ENCODE measurements around the gene CFC1. TPM values are rescaled to one million over a fixed set of nuclear protein-coding genes. Genes with fewer than 3 reads are reported as not detected.
"Not testable (repeated sequence)": the region's sequence is repeated elsewhere in the genome, so short reads cannot be mapped to it uniquely, and the experiment has no call there.

Gene CFC1
- total RNA-seq, 1 experiment from 2014 or later = not detected

DNA sequence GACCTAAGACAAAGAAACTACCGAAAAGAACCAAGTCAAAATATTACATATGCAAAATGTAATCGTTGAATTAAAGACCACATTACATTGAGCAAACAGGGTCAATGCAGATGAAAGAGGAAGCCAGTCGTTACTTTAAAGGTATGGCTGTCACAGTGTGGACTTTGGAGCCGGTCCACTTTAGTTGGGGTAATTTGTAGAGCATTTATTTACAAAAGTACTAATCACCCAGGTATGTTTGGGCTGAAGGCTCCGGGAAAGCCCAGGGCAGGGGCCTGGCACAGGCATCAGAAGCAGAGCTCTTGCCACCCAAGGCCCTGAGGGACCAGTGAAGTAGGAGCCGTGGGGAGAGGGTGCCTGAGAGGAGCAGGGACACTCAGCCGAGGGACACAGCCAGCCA is 15.8 kb downstream of the CFC1 start:
- DNase-seq (ENCODE audit: low spot score) = not testable (repeated sequence)

DNA sequence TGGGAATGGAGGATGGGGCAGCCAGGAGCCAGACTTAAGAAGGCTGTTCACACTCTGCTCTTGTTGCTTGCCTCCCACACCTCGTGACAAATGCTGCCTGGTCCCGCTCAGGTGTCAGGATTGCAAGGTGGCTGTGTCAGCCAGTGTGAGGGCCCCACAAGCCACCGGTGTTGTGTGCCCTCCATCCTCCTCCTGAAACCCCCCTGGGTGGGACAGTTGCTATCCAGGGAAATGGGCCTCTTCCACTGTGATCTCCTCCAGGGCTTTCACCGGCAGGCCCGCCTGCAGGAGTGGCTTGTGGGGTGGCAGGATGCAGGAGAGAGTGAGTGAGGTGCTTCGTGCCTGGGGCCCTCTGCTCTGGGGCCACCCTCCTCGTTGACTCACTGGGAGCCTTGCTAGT is 16.4 kb downstream of the CFC1 start:
- not testable (repeated sequence) for DNase-seq (ENCODE audit: low spot score)

DNA sequence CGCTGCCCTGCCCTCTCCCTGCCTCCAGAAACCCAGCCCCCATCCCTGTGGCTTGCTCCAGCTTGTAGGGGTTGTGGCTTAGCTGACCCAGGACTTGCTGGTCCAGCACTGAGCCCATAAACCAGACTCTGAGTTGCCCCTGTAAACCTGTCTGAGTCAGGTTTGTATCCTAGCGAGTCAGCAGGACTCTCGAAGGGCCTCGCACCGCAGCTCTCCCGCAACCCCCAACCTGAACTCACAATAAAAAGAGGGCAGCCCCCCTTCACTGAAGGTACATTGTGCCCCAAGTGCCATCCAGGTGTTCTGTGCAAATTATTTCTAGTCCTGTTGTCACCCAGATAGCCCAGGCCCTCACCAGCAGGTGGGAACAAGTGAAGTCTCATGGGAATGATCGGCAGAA is 17.9 kb downstream of the CFC1 start:
- DNase-seq (ENCODE audit: low spot score) = not testable (repeated sequence)

DNA sequence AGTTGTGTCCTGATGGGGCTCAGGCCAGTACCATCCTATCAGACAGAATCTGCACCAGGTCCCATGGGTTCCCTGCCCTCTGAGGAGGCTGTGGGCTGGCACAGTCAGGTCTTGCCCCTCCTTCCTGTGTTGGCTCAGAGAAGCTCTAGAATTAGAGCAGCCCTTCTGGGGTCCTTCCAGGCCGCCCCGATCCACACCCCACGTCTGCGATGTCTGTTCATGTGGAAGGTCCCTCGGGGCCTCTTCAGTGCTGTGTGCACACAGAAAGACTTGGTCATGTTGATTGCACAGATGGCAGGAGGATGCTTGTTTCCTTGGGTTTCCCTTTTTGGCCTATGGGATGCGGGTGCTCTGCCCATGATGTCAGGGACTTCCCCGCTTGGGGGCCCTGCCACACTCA is 20.3 kb downstream of the CFC1 start:
- DNase-seq (ENCODE audit: low spot score) = not testable (repeated sequence)

DNA sequence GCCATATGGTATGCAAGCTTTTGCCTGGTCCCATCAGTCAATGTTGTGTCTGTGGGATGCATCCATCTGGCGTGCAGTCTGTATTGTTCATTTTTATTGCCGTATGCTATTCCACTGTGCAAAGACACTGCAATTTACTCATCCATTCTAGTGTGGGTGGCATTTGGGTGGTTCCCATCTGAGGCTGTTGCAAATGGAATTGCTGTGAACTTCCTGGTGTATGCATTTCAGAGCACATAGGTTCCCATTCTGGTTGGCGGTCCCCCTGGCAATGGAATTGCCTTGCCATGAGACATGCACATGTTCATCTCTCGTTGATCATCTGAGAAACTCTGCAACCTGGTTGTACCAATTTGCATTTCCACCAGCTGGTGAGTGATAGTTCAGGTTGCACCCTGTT is 21.8 kb downstream of the CFC1 start:
- DNase-seq (ENCODE audit: low spot score) = not testable (repeated sequence)

DNA sequence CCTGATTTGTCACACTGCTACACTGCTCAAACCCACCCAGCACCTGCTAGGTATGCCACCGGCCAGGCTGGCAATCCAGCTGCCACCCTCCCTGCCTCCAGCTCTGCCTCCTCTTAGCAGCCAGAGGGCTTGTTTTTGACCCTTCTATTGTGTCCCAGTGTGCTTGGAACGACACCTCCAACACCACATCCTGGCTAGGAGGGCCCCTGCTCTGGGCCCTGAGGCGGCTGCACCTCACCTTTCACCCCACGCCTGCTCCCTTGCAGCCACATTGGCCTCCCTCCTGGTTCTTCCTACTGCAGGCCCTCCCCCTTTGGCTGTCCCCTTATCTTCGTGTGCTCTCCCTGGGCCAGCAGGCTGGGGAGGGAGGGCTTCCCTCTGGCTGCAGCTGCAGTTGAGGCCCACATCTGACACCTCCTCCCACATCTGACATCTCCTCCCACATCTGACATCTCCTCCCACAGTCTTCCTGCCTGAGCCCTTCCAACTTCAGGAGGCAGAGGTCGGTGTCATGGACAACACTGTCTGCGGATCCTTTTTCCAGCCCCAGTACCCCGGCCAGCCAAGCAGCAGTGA is 23.1 kb downstream of the CFC1 start:
- DNase-seq (ENCODE audit: low spot score) = not testable (repeated sequence)

DNA sequence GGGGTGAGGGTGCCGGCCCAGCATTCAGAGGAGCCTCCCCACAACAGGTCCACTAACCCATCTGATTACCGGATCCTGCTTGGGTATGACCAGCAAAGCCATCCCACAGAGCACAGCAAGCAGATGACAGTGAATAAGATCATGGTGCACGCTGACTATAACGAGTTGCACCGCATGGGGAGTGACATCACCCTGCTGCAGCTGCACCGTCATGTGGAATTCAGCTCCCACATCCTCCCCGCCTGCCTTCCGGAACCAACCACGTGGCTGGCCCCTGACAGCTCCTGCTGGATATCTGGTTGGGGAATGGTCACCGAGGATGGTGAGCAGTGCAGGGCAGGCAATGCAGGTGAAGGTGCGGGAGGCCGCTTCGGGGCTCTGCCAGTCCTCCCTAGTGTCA is 25.1 kb downstream of the CFC1 start:
- DNase-seq (ENCODE audit: low spot score) = not testable (repeated sequence)

DNA sequence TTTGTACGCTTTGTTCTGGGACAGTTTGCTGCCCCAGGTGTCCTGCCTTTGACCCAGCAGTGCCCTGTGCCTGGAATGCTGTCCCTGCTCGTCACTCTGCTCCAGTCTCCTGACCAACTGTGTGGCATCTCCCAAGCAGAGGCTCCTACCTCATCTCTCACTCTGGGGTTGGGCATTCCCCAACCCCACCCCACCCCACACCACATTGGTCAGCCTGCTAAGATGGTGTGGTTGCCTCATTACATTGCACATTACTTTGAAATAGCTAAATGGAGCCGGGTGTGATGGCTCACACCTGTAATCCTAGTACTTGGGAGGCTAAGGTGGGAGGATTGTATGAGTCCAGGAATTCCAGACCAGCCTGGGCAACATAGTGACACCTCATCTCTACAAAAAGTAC is 27.4 kb downstream of the CFC1 start:
- DNase-seq (ENCODE audit: low spot score) = not testable (repeated sequence)

DNA sequence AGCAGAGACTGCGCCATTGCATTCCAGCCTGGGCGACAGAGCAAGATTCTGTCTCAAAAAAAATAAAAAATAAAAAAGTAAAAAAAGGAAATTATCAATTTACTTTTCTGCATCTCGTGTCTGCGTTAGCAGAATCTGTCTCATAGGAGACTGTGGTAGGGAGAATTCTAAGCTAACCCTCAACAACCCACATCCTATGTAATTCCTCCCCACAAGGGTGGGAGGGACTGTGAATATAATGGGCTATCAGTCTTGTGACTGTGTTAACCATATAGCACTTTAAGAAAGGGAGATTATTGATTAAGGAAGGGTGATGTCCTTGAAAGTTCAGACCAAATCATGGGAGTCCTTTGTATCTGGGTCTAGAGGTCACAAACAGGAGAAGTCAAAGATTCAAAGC is 33.2 kb downstream of the CFC1 start:
- DNase-seq (ENCODE audit: low spot score) = not testable (repeated sequence)

DNA sequence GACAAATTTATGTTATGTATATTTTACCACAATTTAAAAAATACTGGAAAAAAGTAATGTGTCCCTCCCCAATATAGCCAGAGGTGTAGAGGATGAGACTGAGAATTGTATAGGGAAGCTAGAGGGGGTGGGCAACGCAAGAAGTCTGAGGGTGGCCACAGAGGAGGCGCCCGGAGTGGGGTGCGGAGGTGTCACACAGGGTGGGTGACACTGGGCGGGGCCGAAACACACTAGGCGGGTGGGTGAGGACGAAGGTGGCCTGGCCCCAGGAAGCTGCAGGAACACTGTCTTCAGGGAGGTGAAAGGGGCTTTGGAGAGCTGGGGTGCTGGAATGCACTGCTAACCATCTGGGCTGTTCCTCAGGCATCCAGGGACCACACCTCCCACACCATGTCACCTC is 42.9 kb downstream of the CFC1 start:
- not testable (repeated sequence) for DNase-seq (ENCODE audit: low spot score)

DNA sequence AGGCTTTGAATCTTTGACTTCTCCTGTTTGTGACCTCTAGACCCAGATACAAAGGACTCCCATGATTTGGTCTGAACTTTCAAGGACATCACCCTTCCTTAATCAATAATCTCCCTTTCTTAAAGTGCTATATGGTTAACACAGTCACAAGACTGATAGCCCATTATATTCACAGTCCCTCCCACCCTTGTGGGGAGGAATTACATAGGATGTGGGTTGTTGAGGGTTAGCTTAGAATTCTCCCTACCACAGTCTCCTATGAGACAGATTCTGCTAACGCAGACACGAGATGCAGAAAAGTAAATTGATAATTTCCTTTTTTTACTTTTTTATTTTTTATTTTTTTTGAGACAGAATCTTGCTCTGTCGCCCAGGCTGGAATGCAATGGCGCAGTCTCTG is 45.2 kb downstream of the CFC1 start:
- DNase-seq (ENCODE audit: low spot score) = not testable (repeated sequence)

DNA sequence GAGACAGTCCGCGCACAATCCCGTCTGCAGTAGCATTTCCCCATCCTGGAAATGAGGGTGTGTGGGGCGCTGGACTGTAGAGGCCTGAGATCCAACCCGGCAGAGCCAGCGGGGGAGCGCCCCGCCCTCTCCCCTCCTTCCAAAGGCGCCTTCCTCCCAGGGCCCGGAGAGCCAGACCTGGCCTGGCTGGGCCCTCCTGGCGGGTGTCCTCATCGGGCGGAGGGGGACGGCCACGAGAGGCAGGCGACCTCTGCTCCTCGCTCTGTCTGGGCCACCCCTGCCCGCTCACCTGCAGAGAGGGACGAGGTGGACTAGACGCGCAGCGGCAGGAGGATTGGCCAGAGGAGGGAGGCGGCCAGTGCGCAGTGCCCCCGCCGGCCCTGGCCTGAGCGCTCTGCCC is 49.9 kb downstream of the CFC1 start:
- not testable (repeated sequence) for DNase-seq (ENCODE audit: low spot score)

DNA sequence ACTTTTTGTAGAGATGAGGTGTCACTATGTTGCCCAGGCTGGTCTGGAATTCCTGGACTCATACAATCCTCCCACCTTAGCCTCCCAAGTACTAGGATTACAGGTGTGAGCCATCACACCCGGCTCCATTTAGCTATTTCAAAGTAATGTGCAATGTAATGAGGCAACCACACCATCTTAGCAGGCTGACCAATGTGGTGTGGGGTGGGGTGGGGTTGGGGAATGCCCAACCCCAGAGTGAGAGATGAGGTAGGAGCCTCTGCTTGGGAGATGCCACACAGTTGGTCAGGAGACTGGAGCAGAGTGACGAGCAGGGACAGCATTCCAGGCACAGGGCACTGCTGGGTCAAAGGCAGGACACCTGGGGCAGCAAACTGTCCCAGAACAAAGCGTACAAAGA is 51.0 kb downstream of the CFC1 start:
- DNase-seq (ENCODE audit: low spot score) = not testable (repeated sequence)

DNA sequence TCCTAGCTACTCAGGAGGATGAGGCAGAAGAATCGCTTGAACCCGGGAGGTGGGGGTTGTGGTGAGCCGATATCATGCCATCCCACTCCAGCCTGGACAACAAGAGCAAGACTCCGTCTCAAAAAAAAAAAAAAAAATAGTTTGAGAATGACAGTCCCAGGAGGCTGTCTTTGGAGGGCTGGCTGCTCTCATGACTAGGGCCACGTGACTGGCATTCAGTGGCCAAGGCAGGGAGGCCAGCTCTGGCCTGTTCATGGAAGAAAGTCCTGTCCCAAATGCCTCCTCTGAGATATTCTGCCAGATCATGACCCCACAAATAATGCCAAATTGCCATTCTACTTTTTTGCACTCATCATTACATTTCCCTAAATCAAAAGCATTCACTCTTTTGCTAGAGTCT is 54.4 kb downstream of the CFC1 start:
- DNase-seq (ENCODE audit: low spot score) = not testable (repeated sequence)

DNA sequence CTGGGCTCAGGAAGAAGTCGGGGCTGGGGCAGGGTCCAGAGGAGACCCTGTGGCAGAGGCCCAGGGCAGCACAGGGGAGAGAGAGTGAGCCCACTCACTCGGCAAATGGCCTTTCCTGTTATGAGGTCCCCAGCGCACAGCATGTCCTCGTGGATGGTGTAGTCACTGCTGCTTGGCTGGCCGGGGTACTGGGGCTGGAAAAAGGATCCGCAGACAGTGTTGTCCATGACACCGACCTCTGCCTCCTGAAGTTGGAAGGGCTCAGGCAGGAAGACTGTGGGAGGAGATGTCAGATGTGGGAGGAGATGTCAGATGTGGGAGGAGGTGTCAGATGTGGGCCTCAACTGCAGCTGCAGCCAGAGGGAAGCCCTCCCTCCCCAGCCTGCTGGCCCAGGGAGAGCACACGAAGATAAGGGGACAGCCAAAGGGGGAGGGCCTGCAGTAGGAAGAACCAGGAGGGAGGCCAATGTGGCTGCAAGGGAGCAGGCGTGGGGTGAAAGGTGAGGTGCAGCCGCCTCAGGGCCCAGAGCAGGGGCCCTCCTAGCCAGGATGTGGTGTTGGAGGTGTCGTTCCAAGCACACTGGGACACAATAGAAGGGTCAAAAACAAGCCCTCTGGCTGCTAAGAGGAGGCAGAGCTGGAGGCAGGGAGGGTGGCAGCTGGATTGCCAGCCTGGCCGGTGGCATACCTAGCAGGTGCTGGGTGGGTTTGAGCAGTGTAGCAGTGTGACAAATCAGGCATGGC is 55.4 kb downstream of the CFC1 start:
- not testable (repeated sequence) for DNase-seq (ENCODE audit: low spot score)

DNA sequence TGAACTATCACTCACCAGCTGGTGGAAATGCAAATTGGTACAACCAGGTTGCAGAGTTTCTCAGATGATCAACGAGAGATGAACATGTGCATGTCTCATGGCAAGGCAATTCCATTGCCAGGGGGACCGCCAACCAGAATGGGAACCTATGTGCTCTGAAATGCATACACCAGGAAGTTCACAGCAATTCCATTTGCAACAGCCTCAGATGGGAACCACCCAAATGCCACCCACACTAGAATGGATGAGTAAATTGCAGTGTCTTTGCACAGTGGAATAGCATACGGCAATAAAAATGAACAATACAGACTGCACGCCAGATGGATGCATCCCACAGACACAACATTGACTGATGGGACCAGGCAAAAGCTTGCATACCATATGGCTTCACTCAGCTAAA is 56.6 kb downstream of the CFC1 start:
- not testable (repeated sequence) for DNase-seq (ENCODE audit: low spot score)

Small RNA genes lying within 50 kb of the gene (small RNA-seq; reads per million reads assigned to genes)
- not detected for gene RF00017
- gene RNU6-848P = not detected

Other genes starting within 250 kb of the CFC1 start
- 67.5 and 76.0 TPM in 2 replicates for gene PTPN18, start 243.5 kb downstream of the CFC1 start, total RNA-seq (2014; rRNA removed; shearing (Covaris generic))
- 0.05 and 0.08 TPM in 2 replicates for gene POTEI, start 90.2 kb downstream of the CFC1 start, total RNA-seq (2014; rRNA removed; shearing (Covaris generic))
- gene CFC1B, start 78.4 kb downstream of the CFC1 start, total RNA-seq (2014; rRNA removed; shearing (Covaris generic)) = not detected in 2 replicates
- not detected in 2 replicates for gene POTEJ, start 11.9 kb upstream of the CFC1 start, total RNA-seq (2014; rRNA removed; shearing (Covaris generic))
- gene GPR148, start 129.5 kb upstream of the CFC1 start, total RNA-seq (2014; rRNA removed; shearing (Covaris generic)) = not detected in 2 replicates
- not detected in 2 replicates for gene AMER3, start 156.0 kb upstream of the CFC1 start, total RNA-seq (2014; rRNA removed; shearing (Covaris generic))
- 0.13 and 0.15 TPM in 2 replicates for gene ARHGEF4, start 237.3 kb upstream of the CFC1 start, total RNA-seq (2014; rRNA removed; shearing (Covaris generic))

All from HT-29 (cell line).